ENCODE results near the gene PDPR.
"Not testable (repeated sequence)": the region's sequence is repeated elsewhere in the genome, so short reads cannot be mapped to it uniquely, and the experiment has no call there.

The PDPR gene

GRCh38 chr16:70160821-70161220 is 46.7 kb downstream of the PDPR start:
- DNase-seq (ENCODE audit: low read depth in 2 of 3, low spot score in 2 of 3), result peak in 1 of 3 experiments; percentile 0

DNA sequence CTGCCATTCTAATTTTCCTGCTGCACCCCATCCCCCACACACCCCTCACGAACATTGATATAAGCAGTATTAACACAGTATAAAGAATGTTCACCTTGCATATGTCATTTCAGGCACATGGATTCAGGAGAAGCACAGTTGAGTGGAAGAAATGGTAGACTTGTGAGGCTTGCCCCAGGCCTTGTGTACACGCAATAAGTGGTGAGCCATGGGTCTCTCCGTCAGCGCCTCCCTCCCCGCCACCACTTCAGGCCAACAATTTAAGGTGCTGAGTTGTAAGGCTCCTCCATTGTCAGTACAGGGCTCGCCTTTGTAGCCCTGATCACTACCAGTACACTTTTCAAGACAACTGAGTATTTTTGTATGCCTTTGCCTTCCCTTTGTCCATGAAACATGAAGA is 47.2 kb downstream of the PDPR start:
- DNase-seq (ENCODE audit: low read depth in 2 of 3, low spot score in 2 of 3), result no peak

DNA sequence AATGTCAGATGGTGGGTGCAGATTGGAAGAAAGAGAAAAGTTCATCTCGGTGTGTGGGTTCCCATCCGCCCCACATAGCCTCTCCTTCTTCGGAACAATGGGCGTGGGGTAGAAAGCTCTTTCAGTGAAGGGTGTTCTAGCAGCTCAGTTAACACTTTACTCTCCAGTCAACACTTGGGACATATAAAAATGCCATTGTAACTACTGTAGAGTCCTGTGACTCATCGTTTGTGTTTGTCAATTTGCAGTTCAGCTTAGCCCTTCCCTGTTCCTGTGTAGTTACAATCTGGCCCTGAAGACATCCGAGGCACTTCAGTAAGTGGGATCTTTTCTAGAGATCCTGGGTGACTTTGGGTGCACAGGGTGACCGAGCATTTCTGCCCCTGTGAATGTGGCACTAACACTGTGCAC is 47.9 kb downstream of the PDPR start:
- no peak for DNase-seq (ENCODE audit: low read depth in 2 of 3, low spot score in 2 of 3)

DNA sequence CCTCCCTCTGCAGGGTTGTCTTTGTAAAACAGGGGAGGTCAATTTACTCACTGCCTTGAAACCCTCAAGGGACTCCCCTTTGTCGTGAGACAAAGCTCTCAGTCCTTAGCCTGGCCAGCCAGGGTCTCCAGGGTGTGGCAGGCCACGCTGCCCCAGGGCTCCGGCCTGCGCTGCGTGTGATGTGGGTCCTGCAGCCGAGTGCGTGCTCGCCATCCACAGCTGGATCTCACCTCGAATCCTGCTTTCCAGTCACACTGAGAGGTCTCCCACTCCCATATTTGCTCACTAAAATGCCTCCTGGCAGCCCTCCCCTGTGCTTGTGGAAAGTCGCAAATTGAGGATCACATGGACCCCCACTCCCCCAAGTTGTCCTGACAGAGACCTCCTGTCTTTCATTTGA is 49.5 kb downstream of the PDPR start:
- no peak for DNase-seq (ENCODE audit: low read depth in 2 of 3, low spot score in 2 of 3)

- DNase-seq (ENCODE audit: low read depth in 2 of 3, low spot score in 2 of 3), result not testable (repeated sequence)
Observed at GRCh38 chr16:70166688-70167087, 52.6 kb downstream of the PDPR start.

GRCh38 chr16:70173212-70173837 is 59.2 kb downstream of the PDPR start, which contains the start of gene CLEC18C:
Gene CLEC18C (plus strand): TSS chr16:70173787. CDS start chr16:70174279, 492 bp downstream.
- not testable (repeated sequence) for DNase-seq (ENCODE audit: low read depth in 2 of 3, low spot score in 2 of 3)

DNA sequence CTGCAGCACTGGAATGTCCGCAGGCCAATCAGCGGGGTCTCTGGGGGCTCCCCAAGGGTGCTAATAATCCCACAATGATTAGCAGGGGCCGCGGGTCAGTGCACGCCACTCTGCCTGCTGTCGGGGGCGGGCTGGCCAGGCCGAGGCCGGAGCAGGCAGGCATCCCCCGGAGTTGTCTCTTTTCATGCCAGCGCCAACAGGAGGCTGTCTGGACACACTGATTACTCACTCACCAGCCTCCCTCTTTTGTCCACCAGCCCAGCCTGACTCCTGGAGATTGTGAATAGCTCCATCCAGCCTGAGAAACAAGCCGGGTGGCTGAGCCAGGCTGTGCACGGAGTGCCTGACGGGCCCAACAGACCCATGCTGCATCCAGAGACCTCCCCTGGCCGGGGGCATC is 59.8 kb downstream of the PDPR start:
- DNase-seq (ENCODE audit: low read depth in 2 of 3, low spot score in 2 of 3), result not testable (repeated sequence)

GRCh38 chr16:70174387-70174932 is 60.3 kb downstream of the PDPR start:
- not testable (repeated sequence) for DNase-seq (ENCODE audit: low read depth in 2 of 3, low spot score in 2 of 3)

- DNase-seq (ENCODE audit: low read depth in 2 of 3, low spot score in 2 of 3), result not testable (repeated sequence)
Observed at GRCh38 chr16:70187858-70188607, 73.9 kb downstream of the PDPR start.

DNA sequence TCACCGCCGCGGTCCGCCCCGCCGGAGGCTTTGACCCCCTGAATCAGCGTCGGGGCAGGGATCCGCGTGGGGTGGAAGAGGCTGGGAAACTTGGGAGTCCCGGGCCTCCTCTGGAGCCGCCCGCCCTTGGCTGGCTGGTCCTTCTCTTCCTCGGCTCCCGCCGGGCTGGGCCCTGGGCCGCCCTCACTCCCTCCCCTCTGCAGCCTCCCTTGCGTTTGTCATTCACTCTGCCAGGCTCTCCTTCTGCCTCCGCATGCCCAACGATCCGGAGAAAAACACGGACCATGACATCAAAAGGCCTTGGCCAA is 74.4 kb downstream of the PDPR start:
- DNase-seq (ENCODE audit: low read depth in 2 of 3, low spot score in 2 of 3), result not testable (repeated sequence)

- not testable (repeated sequence) for DNase-seq (ENCODE audit: low read depth in 2 of 3, low spot score in 2 of 3)
Observed at GRCh38 chr16:70190574-70190973, 76.4 kb downstream of the PDPR start.

DNA sequence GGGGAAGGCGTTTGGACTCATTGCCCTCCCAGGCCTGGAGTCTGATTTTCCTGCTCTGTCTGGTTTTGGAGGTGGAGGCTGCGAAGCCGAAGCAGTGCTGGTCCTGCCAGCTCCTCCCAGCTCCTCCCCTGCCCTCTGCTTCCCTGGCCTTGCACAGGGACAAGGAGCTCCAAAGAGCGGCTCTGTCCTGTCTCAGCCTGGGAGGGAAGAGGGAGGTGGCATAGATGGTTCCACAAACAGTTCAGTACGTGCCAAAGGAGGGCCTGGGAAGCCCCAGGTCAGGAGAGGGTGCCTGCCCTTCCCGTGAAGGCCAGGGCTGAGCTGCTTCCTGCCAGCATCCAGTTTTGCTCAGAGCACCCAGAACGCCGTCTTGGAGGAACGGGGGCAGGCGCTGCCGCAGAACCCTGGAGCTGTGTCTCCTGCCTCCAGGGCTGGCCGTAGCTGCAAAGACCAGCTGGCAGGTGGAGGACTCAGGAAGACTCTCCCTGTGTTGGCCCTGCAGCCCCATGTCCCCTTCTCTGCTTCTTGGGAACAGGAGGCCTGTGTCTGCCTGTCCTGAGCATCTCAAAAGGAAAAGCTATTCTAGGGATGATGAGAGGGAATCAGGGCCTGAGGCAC is 82.7 kb downstream of the PDPR start:
- DNase-seq (ENCODE audit: low read depth in 2 of 3, low spot score in 2 of 3), result not testable (repeated sequence)

DNA sequence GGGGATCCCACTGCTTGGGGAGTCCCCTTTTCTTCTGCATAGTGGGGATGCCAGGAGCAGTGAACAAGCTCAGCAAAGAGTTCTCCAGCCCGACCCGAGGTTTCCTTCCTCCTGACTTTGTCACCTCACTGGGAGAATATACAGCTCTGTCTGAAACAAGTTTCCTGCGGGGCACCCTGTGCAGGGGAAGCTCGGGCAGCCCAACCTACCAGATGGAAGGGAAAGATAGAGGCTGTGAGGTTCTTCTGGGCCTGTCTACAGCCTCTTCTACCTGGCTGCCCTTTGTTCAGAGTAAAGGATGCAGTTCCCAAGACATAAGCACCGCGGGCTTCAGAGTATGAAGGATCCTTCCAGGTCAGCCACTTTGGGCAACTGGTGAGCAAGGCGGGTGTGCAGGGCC is 83.5 kb downstream of the PDPR start:
- not testable (repeated sequence) for DNase-seq (ENCODE audit: low read depth in 2 of 3, low spot score in 2 of 3)

GRCh38 chr16:70198230-70198629 is 84.1 kb downstream of the PDPR start:
- DNase-seq (ENCODE audit: low read depth in 2 of 3, low spot score in 2 of 3), result not testable (repeated sequence)

DNA sequence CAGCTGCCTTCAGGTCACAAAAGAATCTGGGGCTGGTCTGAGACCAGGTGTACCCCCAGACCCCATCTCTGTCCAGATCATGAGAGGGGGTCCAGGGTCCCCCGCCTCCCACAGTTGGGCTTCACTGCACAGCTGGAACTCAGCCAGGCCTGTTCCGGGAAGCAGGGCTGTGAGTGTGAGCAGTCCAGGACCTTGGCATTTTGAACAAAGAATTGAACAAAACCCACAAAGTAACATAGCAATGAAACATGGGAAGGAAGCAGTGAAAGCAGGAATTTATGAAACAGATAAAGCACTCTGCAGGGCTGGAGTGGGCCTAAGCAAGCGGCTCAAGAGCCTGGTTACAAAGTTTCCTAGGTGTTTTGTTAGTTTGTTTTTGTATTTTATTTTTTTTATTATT is 84.5 kb downstream of the PDPR start:
- not testable (repeated sequence) for DNase-seq (ENCODE audit: low read depth in 2 of 3, low spot score in 2 of 3)

- not testable (repeated sequence) for DNase-seq (ENCODE audit: low read depth in 2 of 3, low spot score in 2 of 3)
Observed at GRCh38 chr16:70199170-70199569, 85.0 kb downstream of the PDPR start.

DNA sequence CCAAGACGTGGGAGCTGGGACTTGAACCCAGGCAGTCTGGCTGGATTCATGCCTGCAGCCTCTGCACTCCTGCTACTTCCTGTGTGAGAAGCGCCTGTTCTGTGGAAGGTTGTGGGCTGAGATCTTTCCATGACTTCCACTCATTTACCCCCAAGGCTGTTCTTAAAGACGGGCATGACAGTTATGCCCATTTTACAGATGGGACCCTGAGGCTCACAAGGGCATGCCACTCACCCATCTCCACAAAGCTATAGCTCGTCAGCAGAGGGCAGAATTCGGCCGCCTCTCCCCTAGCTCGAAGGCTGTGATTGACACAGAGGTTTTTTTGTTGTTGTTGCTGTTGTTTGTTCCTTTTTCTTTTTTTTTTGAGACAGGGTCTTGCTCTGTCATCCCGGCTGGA is 85.9 kb downstream of the PDPR start:
- DNase-seq (ENCODE audit: low read depth in 2 of 3, low spot score in 2 of 3), result not testable (repeated sequence)

DNA sequence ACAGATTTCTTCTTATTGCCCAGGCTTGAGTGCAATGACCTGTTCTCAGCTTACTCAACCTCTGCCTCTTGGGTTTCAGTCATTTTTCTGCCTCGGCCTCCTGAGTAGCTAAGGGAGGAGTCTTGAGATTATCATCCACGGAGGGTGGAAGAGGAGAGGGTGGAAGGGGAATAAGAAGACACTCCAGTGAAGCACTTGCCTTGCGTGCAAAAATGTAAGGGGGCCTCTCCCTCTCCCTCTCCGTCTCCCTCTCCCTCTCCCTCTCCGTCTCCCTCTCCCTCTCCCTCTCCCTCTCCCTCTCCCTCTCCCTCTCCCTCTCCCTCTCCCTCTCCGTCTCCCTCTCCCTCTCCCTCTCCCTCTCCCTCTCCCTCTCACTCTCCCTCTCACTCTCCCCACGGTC is 89.4 kb downstream of the PDPR start:
- not testable (repeated sequence) for DNase-seq (ENCODE audit: low read depth in 2 of 3, low spot score in 2 of 3)

DNA sequence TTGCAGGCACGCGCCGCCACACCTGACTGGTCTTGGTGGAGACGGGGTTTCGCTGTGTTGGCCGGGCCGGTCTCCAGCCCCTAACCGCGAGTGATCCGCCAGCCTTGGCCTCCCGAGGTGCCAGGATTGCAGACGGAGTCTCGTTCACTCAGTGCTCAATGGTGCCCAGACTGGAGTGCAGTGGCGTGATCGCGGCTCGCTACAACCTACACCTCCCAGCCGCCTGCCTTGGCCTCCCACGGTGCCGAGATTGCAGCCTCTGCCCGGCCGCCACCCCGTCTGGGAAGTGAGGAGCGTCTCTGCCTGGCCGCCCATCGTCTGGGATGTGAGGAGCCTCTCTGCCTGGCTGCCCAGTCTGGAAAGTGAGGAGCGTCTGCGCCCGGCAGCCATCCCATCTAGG is 89.9 kb downstream of the PDPR start:
- not testable (repeated sequence) for DNase-seq (ENCODE audit: low read depth in 2 of 3, low spot score in 2 of 3)

GRCh38 chr16:70204668-70205405 is 90.7 kb downstream of the PDPR start:
- DNase-seq (ENCODE audit: low read depth in 2 of 3, low spot score in 2 of 3), result not testable (repeated sequence)

DNA sequence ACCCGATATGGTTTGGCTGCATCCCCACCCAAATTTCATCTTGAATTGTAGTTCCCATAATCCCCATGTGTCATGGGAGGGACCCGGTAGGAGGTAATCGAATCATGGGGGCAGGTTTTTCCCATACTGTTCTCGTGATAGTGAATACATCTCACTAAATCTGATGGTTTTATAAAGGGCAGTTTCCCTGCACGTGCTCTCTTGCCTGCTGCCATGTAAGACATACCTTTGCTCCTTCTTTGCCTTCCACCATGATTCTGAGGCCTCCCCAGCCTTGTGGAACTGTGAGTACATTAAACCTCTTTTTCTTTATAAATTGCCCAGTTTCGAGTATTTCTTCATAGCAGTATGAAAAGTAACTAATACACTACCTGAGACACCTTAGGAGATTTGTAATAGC is 92.2 kb downstream of the PDPR start:
- DNase-seq (ENCODE audit: low read depth in 2 of 3, low spot score in 2 of 3), result not testable (repeated sequence)

Data from activated CD8-positive, alpha-beta memory T cell treated with anti-CD3 and anti-CD28 coated beads for 48 hours (primary cell).